Gastroesophageal sphincter (tissue), 4 donors: Measurements from ENCODE around the gene RBP3. TPM values are rescaled to one million over a fixed set of nuclear protein-coding genes. Genes with fewer than 3 reads are reported as not detected.

Experiments
- ATAC-seq: fragments of 150-250 bp; one replicate; pipeline ENCODE4 v1.9.1; 2016; ENCODE audit warnings: mild to moderate bottlenecking, moderate library complexity
- H3K27ac ChIP-seq, 4 donors: fragments of 200-600 bp; sonication (generic) in 3 of 4; 1 replicate in 3 of 4; 2 replicates in 1 of 4; pipeline ENCODE4 v1.5.1; 2016 to 2019
- H3K27me3 ChIP-seq: fragments of 200-600 bp; sonication (generic); one replicate; pipeline ENCODE4 v1.5.1; 2019
- H3K36me3 ChIP-seq, 2 donors: fragments of 200-600 bp; sonication (generic); one replicate each; pipeline ENCODE4 v1.5.1; 2019; ENCODE audit warnings: control low read depth in 1 of 2
- H3K4me1 ChIP-seq, 3 donors: fragments of 200-600 bp; sonication (generic); 1 replicate in 2 of 3; 2 replicates in 1 of 3; pipeline ENCODE4 v1.5.1; 2016 to 2019; ENCODE audit warnings: control low read depth in 2 of 3
- H3K4me3 ChIP-seq, 2 donors: fragments of 200-600 bp; sonication (generic); one replicate each; pipeline ENCODE4 v1.5.1; 2019; ENCODE audit warnings: mild to moderate bottlenecking in 1 of 2, moderate library complexity in 1 of 2
- H3K9me3 ChIP-seq, 3 donors: fragments of 200-600 bp; sonication (generic); one replicate each; pipeline ENCODE4 v1.5.1; 2017 to 2019; ENCODE audit warnings: control low read depth in 2 of 3
- EP300 ChIP-seq: sonication (generic); formaldehyde crosslinking; IDR thresholded peaks from one replicate; pipeline ENCODE4 v1.6.1; 2017; ENCODE audit warnings: antibody characterized with exemption, mild to moderate bottlenecking
- POLR2A ChIP-seq, 2 donors: fragments of 450-650 bp; IDR thresholded peaks; one replicate each; pipeline ENCODE4 v1.6.1; 2017; ENCODE audit warnings: antibody characterized with exemption in 2 of 2, mild to moderate bottlenecking in 2 of 2, moderate library complexity in 1 of 2
- POLR2AphosphoS5 ChIP-seq: sonication (generic); formaldehyde crosslinking; IDR thresholded peaks from one replicate; pipeline ENCODE4 v1.6.1; 2017; ENCODE audit warnings: antibody characterized with exemption
- WGBS, 2 donors: methylation state at CpG; one replicate each; pipeline ENCODE4 v1.1.5; 2018; ENCODE audit warnings: low coverage in 1 of 2; 5-methylcytosine and 5-hydroxymethylcytosine counted together
- total RNA-seq, 4 donors: library from RNA; depleted of rRNA; stranded (reverse); fragments of >200 nt; gene quantifications; one replicate each; pipeline ENCODE4 v1.1.0, GENCODE V29; 2016
- TF ChIP-seq, protein P1 (sequence below), 4 experiments: fragments of 200-600 bp in 2 of 4; fragments of 450-650 bp in 2 of 4; sonication (generic) in 1 of 4; IDR thresholded peaks; one replicate each; pipeline ENCODE4 v1.5.1; 2017 to 2019; ENCODE audit warnings: antibody characterized with exemption in 4 of 4, mild to moderate bottlenecking in 2 of 4, moderate library complexity in 2 of 4

RBP3 gene
- total RNA-seq, 4 donors from 2014 or later: not detected

DNA sequence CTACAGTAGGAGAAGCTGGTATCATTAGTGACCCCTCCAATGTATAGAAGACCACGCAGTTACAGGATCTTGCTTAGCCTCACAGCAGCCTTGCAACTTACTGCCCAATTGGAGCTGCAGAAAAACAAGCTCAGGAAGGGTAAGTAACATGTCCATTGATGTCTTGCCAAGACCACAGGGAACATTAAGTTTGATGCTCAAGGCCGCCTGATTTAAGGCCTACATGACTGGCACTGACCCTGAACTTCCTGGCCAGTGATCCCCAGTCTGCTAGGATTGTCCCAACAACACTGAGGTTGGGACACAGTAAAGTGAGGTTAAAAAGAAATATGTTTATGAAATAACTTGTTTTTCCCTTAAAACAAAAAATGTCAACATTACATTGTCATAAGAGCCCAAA is 32.7 kb upstream of the RBP3 start:
- no peak for ATAC-seq
- no peak overlapping the region for H3K27ac ChIP-seq
- no peak overlapping the region for H3K4me3 ChIP-seq
- H3K27me3 ChIP-seq: peaks cover 5% of the 10 kb centered on the region
- TF ChIP-seq EP300: no peak
- TF ChIP-seq, protein P1, sequence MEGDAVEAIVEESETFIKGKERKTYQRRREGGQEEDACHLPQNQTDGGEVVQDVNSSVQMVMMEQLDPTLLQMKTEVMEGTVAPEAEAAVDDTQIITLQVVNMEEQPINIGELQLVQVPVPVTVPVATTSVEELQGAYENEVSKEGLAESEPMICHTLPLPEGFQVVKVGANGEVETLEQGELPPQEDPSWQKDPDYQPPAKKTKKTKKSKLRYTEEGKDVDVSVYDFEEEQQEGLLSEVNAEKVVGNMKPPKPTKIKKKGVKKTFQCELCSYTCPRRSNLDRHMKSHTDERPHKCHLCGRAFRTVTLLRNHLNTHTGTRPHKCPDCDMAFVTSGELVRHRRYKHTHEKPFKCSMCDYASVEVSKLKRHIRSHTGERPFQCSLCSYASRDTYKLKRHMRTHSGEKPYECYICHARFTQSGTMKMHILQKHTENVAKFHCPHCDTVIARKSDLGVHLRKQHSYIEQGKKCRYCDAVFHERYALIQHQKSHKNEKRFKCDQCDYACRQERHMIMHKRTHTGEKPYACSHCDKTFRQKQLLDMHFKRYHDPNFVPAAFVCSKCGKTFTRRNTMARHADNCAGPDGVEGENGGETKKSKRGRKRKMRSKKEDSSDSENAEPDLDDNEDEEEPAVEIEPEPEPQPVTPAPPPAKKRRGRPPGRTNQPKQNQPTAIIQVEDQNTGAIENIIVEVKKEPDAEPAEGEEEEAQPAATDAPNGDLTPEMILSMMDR (IDR thresholded peaks at IDR 0.05): no peak
- TF ChIP-seq POLR2A (IDR thresholded peaks at IDR 0.05): no peak
- TF ChIP-seq POLR2AphosphoS5: no peak
- no peaks in the 10 kb centered on the region for H3K36me3 ChIP-seq
- 80 to 83% methylated on average over 1 to 2 of the region's 2 CpGs for WGBS, 2 donors
- H3K4me1 ChIP-seq: peaks cover 0 to 15% (median 0%) of the 10 kb centered on the region in 3 donors
- no peaks in the 10 kb centered on the region for H3K9me3 ChIP-seq

DNA sequence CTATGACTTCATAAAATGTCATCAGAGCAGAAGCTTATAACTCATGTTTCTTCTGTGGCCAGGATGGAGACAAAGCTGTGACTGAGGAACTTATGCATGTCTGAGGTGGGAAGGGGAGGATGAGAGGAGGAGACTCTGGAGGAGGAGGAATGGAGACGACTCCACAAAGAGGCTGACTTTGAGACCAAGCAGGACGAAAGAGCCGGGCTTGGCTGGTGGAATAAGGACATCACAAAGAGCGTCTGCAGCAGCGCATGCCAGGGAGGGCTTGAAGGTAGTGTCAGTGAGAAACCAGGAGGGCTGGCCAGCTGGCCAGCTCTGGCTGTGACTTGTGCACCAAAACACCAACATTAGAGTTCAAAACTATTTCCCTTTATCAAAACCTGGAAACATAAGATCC is 32.0 kb upstream of the RBP3 start:
- Histone ChIP-seq H3K27me3 (peaks cover 5% of the 10 kb centered on the region), H3K36me3 (no peaks in the 10 kb centered on the region), H3K9me3 (no peaks in the 10 kb centered on the region), H3K4me1 (peaks cover 0 to 10% (median 0%) of the 10 kb centered on the region in 3 donors), H3K4me3 (no peak overlapping the region), H3K27ac (no peak overlapping the region)
- no peak for ATAC-seq
- TF ChIP-seq, protein P1 (IDR thresholded peaks at IDR 0.05): no peak
- WGBS, 2 donors: 71 to 72% methylated on average over 5 of the region's 5 CpGs

- 82 to 86% methylated on average over 1 to 2 of the region's 4 CpGs for WGBS, 2 donors
- H3K27ac ChIP-seq: no peak overlapping the region
- ATAC-seq: no peak
- no peak for TF ChIP-seq POLR2A (IDR thresholded peaks at IDR 0.05)
- TF ChIP-seq, protein P1 (IDR thresholded peaks at IDR 0.05): no peak
- TF ChIP-seq EP300: no peak
- no peak for TF ChIP-seq POLR2AphosphoS5
- no peaks in the 10 kb centered on the region for H3K36me3 ChIP-seq
- H3K4me3 ChIP-seq: no peak overlapping the region
- no peaks in the 10 kb centered on the region for H3K9me3 ChIP-seq
- no peaks in the 10 kb centered on the region for H3K4me1 ChIP-seq
- H3K27me3 ChIP-seq: peaks cover 7% of the 10 kb centered on the region
Measured at GRCh38 chr10:47317251-47317650, 30.9 kb upstream of the RBP3 start.

DNA sequence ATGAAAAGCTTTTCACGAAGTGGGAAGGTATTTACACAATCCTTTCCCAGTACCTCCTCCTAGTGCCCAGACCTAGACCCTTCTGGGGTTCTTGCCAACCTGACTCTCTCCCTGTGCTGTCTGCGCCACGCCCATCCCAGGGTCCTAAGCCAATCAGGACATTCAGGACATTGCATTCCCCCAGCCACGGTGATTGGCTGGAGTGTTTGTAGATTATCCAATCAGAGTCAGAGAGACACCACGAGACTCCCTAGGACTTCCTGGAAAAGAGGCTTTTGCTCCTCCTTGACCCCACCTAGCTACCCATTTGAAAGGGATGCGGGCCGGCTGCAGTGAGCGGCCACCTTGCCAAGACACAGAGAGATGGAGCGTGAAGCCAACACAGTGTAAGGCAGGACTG is 29.5 kb upstream of the RBP3 start:
- H3K4me1 ChIP-seq: no peaks in the 10 kb centered on the region
- no peaks in the 10 kb centered on the region for H3K36me3 ChIP-seq
- H3K4me3 ChIP-seq: no peak overlapping the region
- WGBS, 2 donors: 71 to 75% methylated on average over 3 to 7 of the region's 9 CpGs
- H3K27ac ChIP-seq: no peak overlapping the region
- H3K27me3 ChIP-seq: peaks cover 21% of the 10 kb centered on the region
- TF ChIP-seq POLR2A (IDR thresholded peaks at IDR 0.05) (no peak), EP300 (no peak), POLR2AphosphoS5 (no peak)
- TF ChIP-seq, protein P1 (IDR thresholded peaks at IDR 0.05): no peak
- no peaks in the 10 kb centered on the region for H3K9me3 ChIP-seq
- no peak for ATAC-seq

- 67% methylated on average over 1 of the region's 8 CpGs; no CpG with 5 or more reads in 1 of the 2 donors for WGBS, 2 donors
- peaks cover 22% of the 10 kb centered on the region for H3K27me3 ChIP-seq
- TF ChIP-seq EP300: no peak
- no peak for TF ChIP-seq POLR2AphosphoS5
- H3K4me3 ChIP-seq: no peak overlapping the region
- no peaks in the 10 kb centered on the region for H3K9me3 ChIP-seq
- no peaks in the 10 kb centered on the region for H3K4me1 ChIP-seq
- no peak for ATAC-seq
- no peak overlapping the region for H3K27ac ChIP-seq
- H3K36me3 ChIP-seq: no peaks in the 10 kb centered on the region
Measured at GRCh38 chr10:47319784-47320183, 28.4 kb upstream of the RBP3 start.
